DND-41 (cell line): ENCODE results near the gene NOS1.

Source experiments
- ATAC-seq: fragments of 200-7000 bp; cut with Tn5 transposase; 3 replicates; pipeline ENCODE4 v1.9.1; 2021; ENCODE audit warnings: low read depth; ENCODE audit not compliant: insufficient read depth
- DNase-seq: peaks from one replicate; pipeline ENCODE4 v3.0.0-alpha.2; 2020
- H2AFZ ChIP-seq: 2 replicates; pipeline ENCODE4 v1.6.0; 2012; ENCODE audit warnings: low read depth, low read length
- H3K27ac ChIP-seq: 2 replicates; pipeline ENCODE4 v1.5.1; 2012; ENCODE audit warnings: low read length, inconsistent platforms
- H3K27me3 ChIP-seq: fragments of 200-600 bp; sonication (generic); 2 replicates; pipeline ENCODE4 v1.6.0; 2012; ENCODE audit warnings: low read length, mild to moderate bottlenecking, inconsistent platforms; ENCODE audit not compliant: insufficient read depth, poor library complexity
- H3K36me3 ChIP-seq: 2 replicates; pipeline ENCODE4 v1.5.1; 2012; ENCODE audit warnings: low read length, inconsistent platforms; ENCODE audit not compliant: insufficient read depth
- H3K4me1 ChIP-seq: 2 replicates; pipeline ENCODE4 v1.5.1; 2012; ENCODE audit warnings: mild to moderate bottlenecking, low read length; ENCODE audit not compliant: insufficient read depth
- H3K4me2 ChIP-seq: 2 replicates; pipeline ENCODE4 v1.6.0; 2012; ENCODE audit warnings: mild to moderate bottlenecking, moderate library complexity, low read length, inconsistent platforms; ENCODE audit not compliant: insufficient read depth
- H3K4me3 ChIP-seq, 2 experiments: fragments of 200-600 bp in 1 of 2; shearing (Covaris generic) in 1 of 2; 2 replicates each; pipeline ENCODE4 v1.5.1; 2012 to 2016; ENCODE audit warnings: inconsistent platforms in 2 of 2, low read length in 2 of 2, mild to moderate bottlenecking in 2 of 2, low read depth in 1 of 2, moderate library complexity in 1 of 2
- H3K79me2 ChIP-seq: 2 replicates; pipeline ENCODE4 v1.6.0; 2012; ENCODE audit warnings: low read length, inconsistent platforms; ENCODE audit not compliant: insufficient read depth
- H3K9ac ChIP-seq: 2 replicates; pipeline ENCODE4 v1.6.0; 2012; ENCODE audit warnings: low read depth, mild to moderate bottlenecking, inconsistent platforms, low read length, moderate library complexity
- H3K9me3 ChIP-seq: 2 replicates; pipeline ENCODE4 v1.5.1; 2012; ENCODE audit warnings: low read length, moderate library complexity, mild to moderate bottlenecking, inconsistent platforms; ENCODE audit not compliant: insufficient read depth, severe bottlenecking
- H4K20me1 ChIP-seq: 2 replicates; pipeline ENCODE4 v1.6.0; 2012; ENCODE audit warnings: low read length; ENCODE audit not compliant: insufficient read depth
- EZH2 ChIP-seq: IDR thresholded peaks from 3 replicates; pipeline ENCODE4 v1.6.1; 2012; ENCODE audit warnings: borderline replicate concordance, low read depth, mild to moderate bottlenecking, moderate library complexity, low read length, inconsistent platforms; ENCODE audit not compliant: severe bottlenecking
- TF ChIP-seq, protein P1 (sequence below): IDR thresholded peaks from 2 replicates; pipeline ENCODE4 v1.5.1; 2012; ENCODE audit warnings: borderline replicate concordance, low read length, moderate library complexity, mild to moderate bottlenecking; ENCODE audit not compliant: poor library complexity, severe bottlenecking; ENCODE audit errors: extremely low read depth

NOS1 gene

GRCh38 chr12:117240081-117240755, 121.2 kb downstream of the NOS1 start:
- no peaks in the 10 kb centered on the region for H3K4me1 ChIP-seq
- no peak overlapping the region for H3K4me2 ChIP-seq
- no peak overlapping the region for H3K4me3 ChIP-seq
- no peaks in the 10 kb centered on the region for H3K36me3 ChIP-seq
- no peaks in the 10 kb centered on the region for H3K79me2 ChIP-seq
- H3K27me3 ChIP-seq, result peaks cover 32% of the 10 kb centered on the region
- no peak overlapping the region for H3K27ac ChIP-seq
- no peaks in the 10 kb centered on the region for H3K9me3 ChIP-seq
- H4K20me1 ChIP-seq, result no peaks in the 10 kb centered on the region
- DNase-seq (no peak), ATAC-seq (no peak)
- TF ChIP-seq, protein P1, sequence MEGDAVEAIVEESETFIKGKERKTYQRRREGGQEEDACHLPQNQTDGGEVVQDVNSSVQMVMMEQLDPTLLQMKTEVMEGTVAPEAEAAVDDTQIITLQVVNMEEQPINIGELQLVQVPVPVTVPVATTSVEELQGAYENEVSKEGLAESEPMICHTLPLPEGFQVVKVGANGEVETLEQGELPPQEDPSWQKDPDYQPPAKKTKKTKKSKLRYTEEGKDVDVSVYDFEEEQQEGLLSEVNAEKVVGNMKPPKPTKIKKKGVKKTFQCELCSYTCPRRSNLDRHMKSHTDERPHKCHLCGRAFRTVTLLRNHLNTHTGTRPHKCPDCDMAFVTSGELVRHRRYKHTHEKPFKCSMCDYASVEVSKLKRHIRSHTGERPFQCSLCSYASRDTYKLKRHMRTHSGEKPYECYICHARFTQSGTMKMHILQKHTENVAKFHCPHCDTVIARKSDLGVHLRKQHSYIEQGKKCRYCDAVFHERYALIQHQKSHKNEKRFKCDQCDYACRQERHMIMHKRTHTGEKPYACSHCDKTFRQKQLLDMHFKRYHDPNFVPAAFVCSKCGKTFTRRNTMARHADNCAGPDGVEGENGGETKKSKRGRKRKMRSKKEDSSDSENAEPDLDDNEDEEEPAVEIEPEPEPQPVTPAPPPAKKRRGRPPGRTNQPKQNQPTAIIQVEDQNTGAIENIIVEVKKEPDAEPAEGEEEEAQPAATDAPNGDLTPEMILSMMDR, result no peak
- TF ChIP-seq EZH2, result no peak
- no peak overlapping the region for H3K9ac ChIP-seq
- no peak overlapping the region for H2AFZ ChIP-seq

DNA sequence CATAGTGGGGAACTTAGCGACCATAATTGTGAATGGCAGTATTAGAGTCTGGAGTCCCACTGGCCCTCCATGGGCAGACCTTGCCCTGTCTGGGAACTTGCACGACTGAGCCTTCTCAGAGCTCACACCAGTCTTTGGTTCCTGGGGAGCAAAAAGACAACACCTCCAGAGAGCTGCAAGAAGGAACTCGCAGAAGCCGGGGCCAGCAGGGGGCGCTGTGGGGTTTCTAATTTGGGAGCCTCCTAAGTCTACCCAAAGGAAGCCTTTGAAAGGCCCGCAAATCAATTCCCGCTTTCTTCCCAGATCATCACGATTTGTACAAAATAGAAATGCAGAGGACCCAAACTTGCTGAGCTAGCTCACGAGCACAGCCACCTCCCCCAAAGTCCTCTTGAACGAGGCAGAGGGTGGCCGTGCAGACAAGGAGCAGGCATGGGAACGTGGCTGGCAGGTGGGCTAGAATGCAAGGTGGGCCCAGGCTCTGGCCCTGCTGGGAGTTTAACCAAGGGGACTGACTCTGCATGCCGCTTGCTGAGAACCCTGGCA, 124.9 kb downstream of the NOS1 start:
- H3K4me3 ChIP-seq, result no peak overlapping the region
- peak; percentile 81 for DNase-seq

DNA sequence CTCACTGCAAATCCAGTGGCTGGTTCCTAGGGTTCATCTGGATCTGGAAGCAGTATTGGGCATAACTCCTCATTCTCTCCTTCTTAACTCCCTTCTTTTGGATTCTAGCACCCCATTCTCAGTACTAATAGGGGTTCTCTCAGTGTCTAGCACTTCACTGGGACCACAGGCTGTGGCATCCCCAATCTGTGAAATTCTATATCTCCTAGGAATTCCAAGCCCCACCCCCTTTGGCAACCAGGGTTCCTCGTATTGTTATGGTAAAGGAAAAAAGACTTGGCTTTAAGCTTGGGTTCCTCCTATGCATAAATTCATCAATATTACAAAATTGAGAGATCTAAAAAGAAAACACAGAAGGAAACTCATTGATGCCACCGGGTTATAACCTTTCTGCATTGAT, 126.2 kb downstream of the NOS1 start:
- ATAC-seq, result no peak
- Histone ChIP-seq H3K79me2 (no peaks in the 10 kb centered on the region), H3K4me1 (no peaks in the 10 kb centered on the region), H2AFZ (no peak overlapping the region), H4K20me1 (no peaks in the 10 kb centered on the region), H3K9me3 (no peaks in the 10 kb centered on the region), H3K27me3 (peaks cover 29% of the 10 kb centered on the region), H3K27ac (no peak overlapping the region), H3K36me3 (no peaks in the 10 kb centered on the region), H3K4me3 (no peak overlapping the region), H3K4me2 (no peak overlapping the region), H3K9ac (no peak overlapping the region)
- no peak for DNase-seq
- TF ChIP-seq, protein P1, result no peak
- no peak for TF ChIP-seq EZH2

More for the DNA sequence above, 124.9 kb downstream of the NOS1 start:
- no peak for TF ChIP-seq EZH2
- TF ChIP-seq, protein P1, result peak; percentile 90
- Histone ChIP-seq H3K27me3 (peaks cover 31% of the 10 kb centered on the region), H3K36me3 (no peaks in the 10 kb centered on the region), H3K4me2 (no peak overlapping the region), H3K27ac (no peak overlapping the region), H2AFZ (no peak overlapping the region), H3K9me3 (no peaks in the 10 kb centered on the region), H3K9ac (no peak overlapping the region), H4K20me1 (no peaks in the 10 kb centered on the region), H3K4me1 (no peaks in the 10 kb centered on the region), H3K79me2 (no peaks in the 10 kb centered on the region)
- peak; percentile 90 for ATAC-seq
